Gastrocnemius medialis (tissue), 4 donors: ENCODE results near the gene TTC39A.

Experiments
- POLR2A ChIP-seq, 2 donors: fragments of 450-650 bp; IDR thresholded peaks; one replicate each; pipeline ENCODE4 v1.6.1; 2017; ENCODE audit warnings: antibody characterized with exemption in 2 of 2, mild to moderate bottlenecking in 2 of 2, moderate library complexity in 2 of 2
- TF ChIP-seq, protein P1 (sequence below), 5 experiments: fragments of 450-650 bp in 3 of 5; fragments of 200-600 bp in 2 of 5; sonication (generic) in 2 of 5; IDR thresholded peaks in 4 of 5; conservative IDR thresholded peaks in 1 of 5; 1 replicate in 4 of 5; 2 replicates in 1 of 5; pipeline ENCODE4 v1.5.1; 2016 to 2019; ENCODE audit warnings: antibody characterized with exemption in 5 of 5, mild to moderate bottlenecking in 3 of 5, moderate library complexity in 3 of 5

DNA sequence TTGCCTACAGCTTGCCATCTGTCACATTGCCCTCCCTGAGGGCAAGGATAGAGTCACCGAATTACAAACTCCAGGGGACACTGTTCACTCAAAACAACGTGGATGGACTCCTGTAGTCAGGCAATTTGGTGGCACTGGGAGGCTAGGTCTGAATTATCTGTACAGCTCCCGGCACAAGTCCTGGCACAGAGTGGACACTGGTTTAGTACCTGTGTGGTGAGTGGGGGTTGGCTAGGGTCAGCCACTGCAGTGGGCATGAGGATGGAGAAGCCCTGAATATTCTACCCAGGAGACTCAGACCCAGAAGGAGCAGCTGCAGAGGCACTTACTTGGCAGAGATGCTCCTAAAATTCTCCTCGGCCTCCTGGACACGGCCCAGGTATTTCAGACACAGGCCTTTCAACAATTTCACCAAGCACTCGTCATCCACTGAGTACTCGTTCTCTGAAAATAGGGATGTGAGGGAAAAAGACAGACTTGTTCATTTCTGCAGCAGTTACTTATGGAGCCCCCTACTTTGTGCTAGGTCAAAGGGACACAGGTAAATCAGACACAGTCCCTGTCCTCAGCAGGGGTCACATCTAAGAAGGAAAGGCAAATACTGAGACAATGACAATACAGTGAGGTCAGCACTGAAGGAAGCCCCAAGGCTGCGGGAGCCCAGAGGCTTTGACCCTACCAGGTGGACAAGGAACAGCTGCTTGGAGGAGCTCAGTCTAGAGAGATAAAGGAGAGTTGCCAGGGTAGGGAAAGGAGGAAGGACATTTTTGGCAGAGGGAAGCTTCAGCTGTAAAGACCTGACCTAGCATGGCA lies 40.5 kb downstream of the TTC39A start:
- TF ChIP-seq, protein P1, sequence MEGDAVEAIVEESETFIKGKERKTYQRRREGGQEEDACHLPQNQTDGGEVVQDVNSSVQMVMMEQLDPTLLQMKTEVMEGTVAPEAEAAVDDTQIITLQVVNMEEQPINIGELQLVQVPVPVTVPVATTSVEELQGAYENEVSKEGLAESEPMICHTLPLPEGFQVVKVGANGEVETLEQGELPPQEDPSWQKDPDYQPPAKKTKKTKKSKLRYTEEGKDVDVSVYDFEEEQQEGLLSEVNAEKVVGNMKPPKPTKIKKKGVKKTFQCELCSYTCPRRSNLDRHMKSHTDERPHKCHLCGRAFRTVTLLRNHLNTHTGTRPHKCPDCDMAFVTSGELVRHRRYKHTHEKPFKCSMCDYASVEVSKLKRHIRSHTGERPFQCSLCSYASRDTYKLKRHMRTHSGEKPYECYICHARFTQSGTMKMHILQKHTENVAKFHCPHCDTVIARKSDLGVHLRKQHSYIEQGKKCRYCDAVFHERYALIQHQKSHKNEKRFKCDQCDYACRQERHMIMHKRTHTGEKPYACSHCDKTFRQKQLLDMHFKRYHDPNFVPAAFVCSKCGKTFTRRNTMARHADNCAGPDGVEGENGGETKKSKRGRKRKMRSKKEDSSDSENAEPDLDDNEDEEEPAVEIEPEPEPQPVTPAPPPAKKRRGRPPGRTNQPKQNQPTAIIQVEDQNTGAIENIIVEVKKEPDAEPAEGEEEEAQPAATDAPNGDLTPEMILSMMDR (IDR thresholded peaks at IDR 0.05 in 4 of 5, conservative IDR thresholded peaks at IDR 0.05 in 1 of 5): no peak
- TF ChIP-seq POLR2A (IDR thresholded peaks at IDR 0.05): no peak
